ENCODE data around the gene DUOXA1. TPM values are rescaled to one million over a fixed set of nuclear protein-coding genes. Genes with fewer than 3 reads are reported as not detected.

Gene DUOXA1
- total RNA-seq, 1 donor from 2014 or later = 1.9 TPM

DNA sequence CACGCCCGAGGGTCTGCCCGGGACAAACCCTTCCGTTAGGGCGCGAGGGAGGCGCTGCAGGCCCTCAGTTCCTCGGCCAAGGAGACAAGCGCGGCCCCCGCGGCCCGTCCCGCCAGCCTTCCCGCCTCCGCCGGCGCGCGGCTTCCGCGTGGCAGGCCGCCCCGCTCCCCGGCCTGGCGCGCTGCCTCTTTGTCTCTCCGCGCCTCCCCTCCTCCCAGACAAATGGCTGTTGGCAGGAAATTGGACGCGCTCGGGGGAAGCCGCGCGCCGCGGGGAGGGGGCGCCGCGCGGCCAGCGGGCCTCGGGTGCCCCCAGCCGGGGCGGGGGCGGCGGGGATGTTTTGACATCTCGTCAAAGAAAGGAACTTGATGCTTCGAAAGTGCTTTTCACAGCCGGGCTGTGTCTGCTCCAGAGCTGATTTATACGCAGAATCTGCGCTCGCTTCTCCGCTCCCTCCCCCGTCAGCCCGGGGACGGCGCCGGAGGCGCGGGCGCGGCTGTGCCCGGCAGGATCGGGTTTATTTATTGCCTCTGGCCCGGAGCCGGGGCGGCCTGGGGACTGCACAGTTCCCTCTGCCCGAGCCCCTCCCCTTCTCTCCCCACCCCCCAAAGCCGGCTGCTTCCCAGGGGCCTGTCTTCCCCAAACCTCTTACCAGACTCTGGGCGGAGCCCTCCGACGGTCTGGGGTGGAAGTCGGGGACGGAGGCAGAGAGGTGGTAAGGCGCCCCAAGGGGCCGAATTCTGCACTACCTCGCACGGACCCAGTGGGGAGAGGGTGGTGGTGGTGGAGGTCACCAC lies 37.4 kb upstream of the DUOXA1 start:
- TF ChIP-seq, protein P1, sequence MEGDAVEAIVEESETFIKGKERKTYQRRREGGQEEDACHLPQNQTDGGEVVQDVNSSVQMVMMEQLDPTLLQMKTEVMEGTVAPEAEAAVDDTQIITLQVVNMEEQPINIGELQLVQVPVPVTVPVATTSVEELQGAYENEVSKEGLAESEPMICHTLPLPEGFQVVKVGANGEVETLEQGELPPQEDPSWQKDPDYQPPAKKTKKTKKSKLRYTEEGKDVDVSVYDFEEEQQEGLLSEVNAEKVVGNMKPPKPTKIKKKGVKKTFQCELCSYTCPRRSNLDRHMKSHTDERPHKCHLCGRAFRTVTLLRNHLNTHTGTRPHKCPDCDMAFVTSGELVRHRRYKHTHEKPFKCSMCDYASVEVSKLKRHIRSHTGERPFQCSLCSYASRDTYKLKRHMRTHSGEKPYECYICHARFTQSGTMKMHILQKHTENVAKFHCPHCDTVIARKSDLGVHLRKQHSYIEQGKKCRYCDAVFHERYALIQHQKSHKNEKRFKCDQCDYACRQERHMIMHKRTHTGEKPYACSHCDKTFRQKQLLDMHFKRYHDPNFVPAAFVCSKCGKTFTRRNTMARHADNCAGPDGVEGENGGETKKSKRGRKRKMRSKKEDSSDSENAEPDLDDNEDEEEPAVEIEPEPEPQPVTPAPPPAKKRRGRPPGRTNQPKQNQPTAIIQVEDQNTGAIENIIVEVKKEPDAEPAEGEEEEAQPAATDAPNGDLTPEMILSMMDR (IDR thresholded peaks at IDR 0.05; ENCODE audit: unreplicated experiment) = peak; percentile 49
- no peak overlapping the region for H3K27ac Mint-ChIP-seq (ENCODE audit: unreplicated experiment)
- no peaks in the 10 kb centered on the region for H3K9me3 Mint-ChIP-seq (ENCODE audit: unreplicated experiment)
- peak; percentile 84 for DNase-seq (ENCODE audit: low spot score)
- H3K27me3 Mint-ChIP-seq (ENCODE audit: unreplicated experiment) = peaks cover 5% of the 10 kb centered on the region
- H3K4me3 Mint-ChIP-seq (ENCODE audit: unreplicated experiment) = no peak overlapping the region
- H3K4me1 Mint-ChIP-seq (ENCODE audit: unreplicated experiment) = peaks cover 3% of the 10 kb centered on the region
- H3K36me3 Mint-ChIP-seq (ENCODE audit: low read depth, unreplicated experiment) = peaks cover 9% of the 10 kb centered on the region

DNA sequence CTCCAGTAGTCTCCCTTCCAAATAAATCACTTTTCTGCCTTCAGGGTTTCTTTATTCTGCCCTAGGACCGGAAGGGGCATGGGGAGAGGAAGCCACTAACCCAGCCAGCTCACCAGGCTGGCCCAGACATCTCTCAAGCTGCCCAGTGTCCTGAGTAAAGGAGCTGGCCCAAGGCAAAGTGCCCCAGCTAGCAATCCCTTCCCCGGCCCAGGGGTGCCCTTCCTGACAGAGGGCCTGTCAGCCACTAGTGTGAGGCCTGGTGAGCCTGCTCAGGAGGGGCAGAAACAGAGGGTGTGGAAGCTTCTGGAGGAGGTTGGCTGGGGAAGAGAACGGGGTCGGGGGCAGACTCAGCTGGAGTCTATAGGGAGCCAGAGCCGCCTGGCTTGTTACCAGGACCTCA lies 35.9 kb upstream of the DUOXA1 start:
- Mint-ChIP-seq H3K4me3 (ENCODE audit: unreplicated experiment) (no peak overlapping the region), H3K27ac (ENCODE audit: unreplicated experiment) (peak overlapping the region; percentile 11), H3K27me3 (ENCODE audit: unreplicated experiment) (peaks cover 5% of the 10 kb centered on the region), H3K4me1 (ENCODE audit: unreplicated experiment) (peaks cover 10% of the 10 kb centered on the region), H3K9me3 (ENCODE audit: unreplicated experiment) (no peaks in the 10 kb centered on the region), H3K36me3 (ENCODE audit: low read depth, unreplicated experiment) (no peaks in the 10 kb centered on the region)
- no peak for DNase-seq (ENCODE audit: low spot score)
- TF ChIP-seq, protein P1 (IDR thresholded peaks at IDR 0.05; ENCODE audit: unreplicated experiment) = no peak

DNA sequence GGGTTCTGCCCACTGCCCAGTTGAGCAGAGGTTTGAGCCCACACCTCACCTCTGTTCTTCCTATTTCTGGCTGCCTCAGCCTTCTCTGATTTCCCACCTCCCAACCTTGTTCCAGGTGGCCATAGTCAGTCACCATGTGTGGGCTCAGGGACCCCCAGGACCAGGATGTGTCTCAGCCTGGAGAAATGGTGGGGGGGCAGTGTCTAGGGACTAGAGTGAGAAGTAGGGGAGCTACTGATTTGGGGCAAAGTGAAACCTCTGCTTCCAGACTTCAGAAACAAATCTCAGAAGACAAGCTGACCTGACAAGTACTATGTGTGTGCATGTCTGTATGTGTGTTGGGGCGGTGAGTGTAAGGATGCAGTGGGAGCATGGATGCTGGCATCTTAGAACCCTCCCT lies 35.2 kb upstream of the DUOXA1 start:
- TF ChIP-seq, protein P1 (IDR thresholded peaks at IDR 0.05; ENCODE audit: unreplicated experiment) = no peak
- Mint-ChIP-seq H3K36me3 (ENCODE audit: low read depth, unreplicated experiment) (no peaks in the 10 kb centered on the region), H3K27me3 (ENCODE audit: unreplicated experiment) (peaks cover 11% of the 10 kb centered on the region), H3K9me3 (ENCODE audit: unreplicated experiment) (no peaks in the 10 kb centered on the region), H3K4me3 (ENCODE audit: unreplicated experiment) (no peak overlapping the region), H3K27ac (ENCODE audit: unreplicated experiment) (peak overlapping the region; percentile 11), H3K4me1 (ENCODE audit: unreplicated experiment) (peaks cover 11% of the 10 kb centered on the region)
- DNase-seq (ENCODE audit: low spot score) = no peak

DNA sequence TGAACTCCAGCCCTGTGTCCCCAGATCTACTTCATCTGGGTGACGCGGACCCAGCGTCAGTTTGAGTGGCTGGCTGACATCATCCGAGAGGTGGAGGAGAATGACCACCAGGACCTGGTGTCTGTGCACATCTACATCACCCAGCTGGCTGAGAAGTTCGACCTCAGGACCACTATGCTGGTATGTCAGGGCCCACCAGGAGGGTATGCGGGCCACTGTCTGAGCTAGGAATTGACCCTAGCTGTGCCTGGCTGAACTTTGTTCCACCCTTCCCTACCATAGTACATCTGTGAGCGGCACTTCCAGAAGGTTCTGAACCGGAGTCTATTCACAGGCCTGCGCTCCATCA lies 33.8 kb upstream of the DUOXA1 start:
- TF ChIP-seq, protein P1 (IDR thresholded peaks at IDR 0.05; ENCODE audit: unreplicated experiment) = no peak
- no peak for DNase-seq (ENCODE audit: low spot score)
- H3K4me3 Mint-ChIP-seq (ENCODE audit: unreplicated experiment) = no peak overlapping the region
- H3K27me3 Mint-ChIP-seq (ENCODE audit: unreplicated experiment) = peaks cover 13% of the 10 kb centered on the region
- H3K9me3 Mint-ChIP-seq (ENCODE audit: unreplicated experiment) = no peaks in the 10 kb centered on the region
- H3K36me3 Mint-ChIP-seq (ENCODE audit: low read depth, unreplicated experiment) = no peaks in the 10 kb centered on the region
- H3K4me1 Mint-ChIP-seq (ENCODE audit: unreplicated experiment) = peaks cover 11% of the 10 kb centered on the region
- H3K27ac Mint-ChIP-seq (ENCODE audit: unreplicated experiment) = no peak overlapping the region

DNA sequence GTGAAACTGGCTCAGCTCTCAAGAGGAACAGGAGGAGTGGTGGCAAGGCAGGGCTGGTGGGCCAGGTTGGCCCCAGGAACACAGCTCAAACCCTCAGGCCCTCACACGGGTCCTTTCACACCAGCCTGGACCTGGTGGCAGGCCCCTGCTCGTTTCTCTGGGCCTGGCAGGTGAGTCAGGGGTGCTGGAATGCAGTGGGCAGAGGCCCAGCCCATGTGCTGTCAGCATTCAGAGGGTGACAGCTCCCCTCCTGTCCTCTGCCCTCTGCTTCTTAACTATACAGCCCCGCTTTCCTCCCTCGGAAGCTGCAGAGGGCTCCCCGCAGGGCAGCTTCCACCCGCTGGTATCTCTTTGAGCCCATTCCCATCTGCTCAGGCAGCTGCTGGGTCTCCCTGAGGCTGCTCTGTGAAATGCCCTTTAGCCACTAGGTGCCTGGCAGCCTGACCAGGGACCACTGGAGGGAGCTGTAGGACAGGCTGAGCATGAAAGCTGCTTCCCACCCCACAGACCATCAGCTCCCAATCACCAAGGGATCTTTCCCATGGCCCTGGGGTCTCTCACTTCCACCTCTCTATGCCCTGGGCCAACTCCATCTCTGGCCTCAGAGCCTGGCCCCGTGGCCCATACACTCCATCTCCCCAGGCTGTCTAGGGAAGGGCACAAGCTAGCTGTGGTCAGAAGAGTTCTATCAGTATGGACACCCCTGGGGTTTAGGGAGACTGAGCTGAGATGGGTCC lies 33.3 kb upstream of the DUOXA1 start:
- DNase-seq (ENCODE audit: low spot score) = peak; percentile 89
- Mint-ChIP-seq H3K4me3 (ENCODE audit: unreplicated experiment) (no peak overlapping the region), H3K27ac (ENCODE audit: unreplicated experiment) (no peak overlapping the region), H3K27me3 (ENCODE audit: unreplicated experiment) (peaks cover 15% of the 10 kb centered on the region), H3K36me3 (ENCODE audit: low read depth, unreplicated experiment) (no peaks in the 10 kb centered on the region), H3K9me3 (ENCODE audit: unreplicated experiment) (no peaks in the 10 kb centered on the region), H3K4me1 (ENCODE audit: unreplicated experiment) (peaks cover 13% of the 10 kb centered on the region)
- TF ChIP-seq, protein P1 (IDR thresholded peaks at IDR 0.05; ENCODE audit: unreplicated experiment) = peak; percentile 54

Measured in endothelial cell (in vitro differentiated cells).